Right hindlimb (tissue), 1 donor: Measurements from ENCODE around the gene SPTBN4.

ENCODE experiments used
- DNase-seq: peaks from one replicate; pipeline ENCODE4 v3.0.0-alpha.2; 2018

Gene SPTBN4

DNA sequence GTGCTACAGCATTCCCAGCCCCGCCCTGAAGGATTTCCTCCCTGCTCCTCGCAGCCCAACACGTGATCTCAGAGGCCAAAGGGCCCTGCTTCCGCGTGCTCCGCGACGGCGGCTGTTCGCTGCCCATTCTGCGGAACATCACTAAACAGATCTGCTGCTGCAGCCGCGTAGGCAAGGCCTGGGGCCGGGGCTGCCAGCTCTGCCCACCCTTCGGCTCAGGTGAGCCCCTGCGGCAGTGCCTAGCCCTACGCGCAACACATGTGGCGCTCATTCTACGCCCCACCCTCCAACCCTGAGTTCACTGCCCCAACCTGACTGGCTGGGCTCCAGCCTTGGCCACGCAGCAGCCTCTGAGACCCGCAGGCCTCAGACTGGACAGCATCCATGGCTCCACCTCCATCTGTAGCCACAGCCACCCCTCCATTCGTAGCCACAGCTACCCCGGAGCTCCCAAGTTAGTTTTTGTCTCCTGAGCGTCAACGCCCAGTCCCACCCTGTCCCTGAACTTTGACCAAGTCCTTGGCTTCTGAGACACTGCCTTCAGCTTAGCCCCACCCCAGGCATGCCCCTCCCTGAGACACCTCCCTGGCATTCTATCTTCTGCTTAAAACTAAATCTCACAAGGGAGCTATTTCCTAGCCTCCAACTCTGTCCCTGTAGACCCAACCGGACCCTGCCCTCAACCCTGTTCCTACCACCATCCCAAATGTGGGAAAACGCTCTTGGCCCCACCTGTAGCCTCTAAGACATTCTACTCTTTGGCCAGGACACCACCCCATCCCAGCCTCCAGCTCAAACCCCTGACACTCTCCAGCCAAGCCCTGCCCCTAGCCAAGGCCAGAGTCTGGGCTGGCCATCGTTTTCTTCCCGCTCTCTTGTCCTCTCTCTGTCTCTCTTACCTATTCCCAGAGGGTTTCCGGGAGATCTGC is 140.8 kb downstream of the SPTBN4 start:
- DNase-seq = no peak

DNA sequence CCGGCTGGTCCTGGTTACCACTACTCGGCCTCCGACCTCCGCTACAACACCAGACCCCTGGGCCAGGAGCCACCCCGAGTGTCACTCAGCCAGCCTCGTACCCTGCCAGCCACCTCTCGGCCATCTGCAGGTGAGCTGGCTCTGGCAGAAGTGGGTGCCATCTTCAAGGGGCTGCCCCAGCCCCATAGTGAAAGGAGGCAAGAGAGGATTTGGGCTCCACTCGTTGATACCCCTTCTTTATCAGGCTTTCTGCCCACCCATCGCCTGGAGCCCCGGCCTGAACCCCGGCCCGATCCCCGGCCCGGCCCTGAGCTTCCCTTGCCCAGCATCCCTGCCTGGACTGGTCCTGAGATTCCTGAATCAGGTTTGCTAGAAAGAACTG is 141.4 kb downstream of the SPTBN4 start:
- no peak for DNase-seq

DNA sequence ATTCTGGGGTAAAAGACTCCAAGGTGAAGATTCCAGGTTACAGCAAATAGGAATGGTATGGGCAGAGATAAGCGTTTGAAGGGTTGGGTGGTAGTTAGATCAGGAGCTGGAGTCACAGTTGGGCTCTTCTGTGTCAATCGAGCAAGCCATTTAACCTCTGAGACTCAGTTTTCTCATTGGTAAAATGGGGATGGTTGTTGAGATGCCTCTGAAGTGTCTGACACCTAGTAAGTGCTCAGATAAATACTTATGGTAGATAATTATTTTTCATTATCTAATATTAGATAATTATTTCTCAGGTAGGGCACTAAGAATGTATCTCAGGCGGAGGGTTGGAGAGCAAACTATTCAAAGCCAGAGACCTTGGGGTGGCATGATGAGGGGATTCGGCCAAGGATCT is 142.2 kb downstream of the SPTBN4 start:
- DNase-seq = no peak

DNA sequence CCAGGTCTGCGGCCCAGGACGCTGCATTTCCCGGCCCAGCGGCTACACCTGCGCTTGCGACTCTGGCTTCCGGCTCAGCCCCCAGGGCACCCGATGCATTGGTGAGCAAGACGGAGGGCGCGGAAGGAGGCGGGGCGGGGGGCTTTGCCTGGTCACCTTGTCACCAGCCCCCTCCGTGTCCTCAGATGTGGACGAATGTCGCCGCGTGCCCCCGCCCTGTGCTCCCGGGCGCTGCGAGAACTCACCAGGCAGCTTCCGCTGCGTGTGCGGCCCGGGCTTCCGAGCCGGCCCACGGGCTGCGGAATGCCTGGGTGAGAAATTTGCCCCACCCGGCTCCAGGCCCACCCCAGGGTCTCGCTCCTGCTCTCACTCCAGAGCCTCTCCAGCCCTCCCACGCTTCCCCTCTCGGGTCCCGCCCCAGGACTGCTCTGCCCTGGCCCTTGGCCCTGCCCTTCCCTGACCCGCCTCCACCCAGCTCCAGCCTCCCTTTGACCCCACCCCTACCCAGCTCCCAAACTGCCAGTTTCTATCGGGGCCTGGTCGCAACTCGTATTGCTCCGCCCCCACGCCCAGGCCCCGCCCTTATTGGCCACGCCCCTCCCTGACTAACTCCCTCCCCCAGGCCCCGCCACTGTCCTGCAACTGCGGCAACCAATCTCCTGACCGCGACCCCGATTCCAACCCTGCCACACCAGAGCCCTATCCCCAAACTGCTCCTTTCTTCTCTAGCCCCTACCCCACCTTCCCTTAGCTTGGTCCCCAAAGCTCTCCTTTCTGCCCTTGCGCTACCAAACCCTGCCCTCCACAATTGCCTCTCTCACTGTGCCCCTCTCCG is 143.0 kb downstream of the SPTBN4 start:
- peak; percentile 72 for DNase-seq

DNA sequence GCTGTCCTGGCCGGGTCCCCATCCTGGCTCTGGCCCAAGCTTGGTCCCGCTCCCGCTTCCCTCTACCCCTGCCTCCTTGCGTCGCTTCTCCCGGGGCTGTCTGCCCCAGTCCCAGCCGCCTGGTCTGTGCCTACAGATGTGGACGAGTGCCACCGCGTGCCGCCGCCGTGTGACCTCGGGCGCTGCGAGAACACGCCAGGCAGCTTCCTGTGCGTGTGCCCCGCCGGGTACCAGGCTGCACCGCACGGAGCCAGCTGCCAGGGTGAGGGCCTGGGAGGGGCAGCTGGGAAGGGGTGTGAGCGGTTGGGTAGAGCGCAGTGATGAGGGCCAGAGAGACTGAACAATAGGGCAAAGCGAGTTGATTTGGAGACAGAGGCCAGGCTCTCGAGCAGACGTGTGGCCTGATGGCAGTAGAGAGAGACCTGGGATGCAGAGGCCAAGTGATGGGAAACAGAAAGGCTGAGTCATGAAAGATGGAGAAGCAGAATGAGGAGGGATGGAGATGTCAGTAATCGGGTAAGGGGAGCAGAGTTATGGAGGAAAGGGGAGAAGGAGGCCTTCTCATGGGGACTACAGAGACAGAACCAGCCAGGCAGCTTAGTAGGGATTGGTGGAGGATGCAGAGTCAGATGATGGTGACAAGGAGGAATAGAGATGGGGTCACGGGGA is 143.7 kb downstream of the SPTBN4 start:
- no peak for DNase-seq

DNA sequence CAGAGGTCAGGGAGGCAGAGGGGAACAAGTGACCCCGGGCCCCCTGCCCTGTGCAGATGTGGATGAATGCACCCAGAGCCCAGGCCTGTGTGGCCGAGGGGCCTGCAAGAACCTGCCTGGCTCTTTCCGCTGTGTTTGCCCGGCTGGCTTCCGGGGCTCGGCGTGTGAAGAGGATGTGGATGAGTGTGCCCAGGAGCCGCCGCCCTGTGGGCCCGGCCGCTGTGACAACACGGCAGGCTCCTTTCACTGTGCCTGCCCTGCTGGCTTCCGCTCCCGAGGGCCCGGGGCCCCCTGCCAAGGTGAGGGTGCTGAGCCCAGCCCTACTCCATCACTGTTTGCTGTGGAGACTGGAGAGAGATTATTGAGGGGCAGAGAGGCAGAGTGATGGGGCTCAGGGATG is 144.3 kb downstream of the SPTBN4 start:
- DNase-seq = no peak

DNA sequence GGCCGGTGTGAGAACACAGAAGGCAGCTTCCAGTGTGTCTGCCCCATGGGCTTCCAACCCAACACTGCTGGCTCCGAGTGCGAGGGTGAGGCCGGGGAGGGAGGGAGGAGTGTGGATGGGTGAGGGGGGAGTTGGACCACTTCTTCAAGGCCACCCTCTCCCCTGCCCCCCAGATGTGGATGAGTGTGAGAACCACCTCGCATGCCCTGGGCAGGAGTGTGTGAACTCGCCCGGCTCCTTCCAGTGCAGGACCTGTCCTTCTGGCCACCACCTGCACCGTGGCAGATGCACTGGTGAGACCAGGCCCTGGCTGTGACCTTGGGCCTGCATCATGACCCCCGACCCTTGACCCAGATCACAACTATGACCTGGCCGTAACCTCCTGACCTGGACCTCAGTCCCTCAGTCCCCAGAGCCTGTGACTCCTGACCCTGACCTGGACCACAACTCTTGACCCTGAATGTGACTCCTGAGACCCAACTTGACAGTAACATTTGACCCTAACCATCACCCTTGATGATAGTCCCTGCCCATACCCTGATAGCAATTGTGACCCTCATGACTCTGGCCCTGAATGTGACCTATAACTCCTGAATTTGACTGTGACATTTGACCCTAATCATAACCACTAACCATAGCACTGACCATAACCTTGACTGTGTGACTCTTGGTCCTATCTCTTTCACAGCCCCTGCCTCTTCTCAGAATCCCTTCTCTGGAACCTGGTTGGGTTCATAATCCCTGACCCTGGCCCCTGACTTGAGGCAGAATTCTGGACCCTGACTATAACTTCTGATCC is 145.3 kb downstream of the SPTBN4 start:
- DNase-seq = no peak

DNA sequence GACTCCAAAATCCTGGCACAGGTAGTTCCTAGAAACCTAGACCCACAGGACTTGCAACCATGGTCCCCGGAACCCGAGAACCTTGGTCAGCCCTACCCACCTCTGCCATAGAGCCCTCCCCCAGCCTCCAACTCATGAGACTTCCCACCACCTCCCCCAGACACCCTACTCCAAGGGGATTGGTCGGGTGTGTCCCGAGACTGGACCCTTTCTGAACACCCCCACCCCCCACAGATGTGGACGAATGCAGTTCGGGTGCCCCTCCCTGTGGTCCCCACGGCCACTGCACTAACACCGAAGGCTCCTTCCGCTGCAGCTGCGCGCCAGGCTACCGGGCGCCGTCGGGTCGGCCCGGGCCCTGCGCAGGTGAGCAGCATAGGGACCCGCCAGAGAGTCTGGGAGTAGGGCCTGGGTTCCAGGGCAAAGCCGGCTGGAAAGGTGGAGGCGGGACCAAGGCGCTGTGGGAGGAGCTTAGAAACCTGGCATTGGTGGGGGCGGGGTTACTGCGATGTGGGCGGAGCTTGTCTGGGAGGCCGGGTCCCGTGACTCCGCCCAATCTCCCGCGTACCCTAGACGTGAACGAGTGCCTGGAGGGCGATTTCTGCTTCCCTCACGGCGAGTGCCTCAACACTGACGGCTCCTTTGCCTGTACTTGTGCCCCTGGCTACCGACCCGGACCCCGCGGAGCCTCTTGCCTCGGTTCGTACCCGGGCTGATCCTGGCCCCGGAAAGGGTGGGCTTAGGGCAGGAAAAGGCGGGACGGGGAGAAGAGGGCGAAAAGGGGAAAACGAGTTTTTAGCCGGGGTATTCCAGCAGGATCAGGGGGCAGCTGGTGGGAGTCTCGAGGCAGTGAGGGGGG is 146.3 kb downstream of the SPTBN4 start:
- DNase-seq = peak; percentile 70

DNA sequence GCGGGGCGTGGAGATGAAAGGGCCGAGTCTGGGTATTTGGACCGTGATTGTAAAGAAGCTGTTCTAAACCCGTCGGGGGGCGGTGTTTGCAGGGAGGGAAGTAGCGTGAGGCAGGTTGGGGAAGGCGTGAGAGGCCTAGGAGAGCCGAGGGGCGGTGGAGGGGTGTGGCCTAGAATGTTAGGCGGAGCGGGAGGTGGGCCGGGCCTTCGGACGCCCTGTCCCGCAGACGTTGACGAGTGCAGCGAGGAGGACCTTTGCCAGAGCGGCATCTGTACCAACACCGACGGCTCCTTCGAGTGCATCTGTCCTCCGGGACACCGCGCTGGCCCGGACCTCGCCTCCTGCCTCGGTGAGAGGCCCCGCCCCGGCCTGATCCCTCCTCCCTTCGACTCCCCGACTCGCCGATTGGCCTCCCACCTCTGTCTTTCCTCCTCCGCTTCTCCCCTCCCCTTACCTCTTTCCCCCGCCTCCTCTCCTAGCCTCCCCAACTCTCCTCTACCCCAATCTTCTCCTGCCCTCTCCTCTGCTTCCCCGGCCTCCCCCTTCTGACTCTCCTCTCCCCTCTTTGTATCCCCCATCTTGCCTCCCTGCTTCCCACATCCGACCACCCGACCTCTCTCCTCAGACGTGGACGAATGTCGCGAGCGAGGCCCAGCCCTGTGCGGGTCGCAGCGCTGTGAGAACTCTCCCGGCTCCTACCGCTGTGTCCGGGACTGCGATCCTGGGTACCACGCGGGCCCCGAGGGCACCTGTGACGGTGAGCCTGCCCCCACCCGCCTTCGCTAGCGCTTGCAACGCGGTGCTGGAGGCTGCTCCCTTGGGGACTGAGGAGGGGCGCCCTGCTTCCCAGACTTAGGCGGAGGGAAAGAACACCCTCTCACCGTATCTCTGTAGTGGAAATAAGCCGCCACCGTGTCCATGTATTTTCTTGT is 147.2 kb downstream of the SPTBN4 start:
- DNase-seq = peak; percentile 88

DNA sequence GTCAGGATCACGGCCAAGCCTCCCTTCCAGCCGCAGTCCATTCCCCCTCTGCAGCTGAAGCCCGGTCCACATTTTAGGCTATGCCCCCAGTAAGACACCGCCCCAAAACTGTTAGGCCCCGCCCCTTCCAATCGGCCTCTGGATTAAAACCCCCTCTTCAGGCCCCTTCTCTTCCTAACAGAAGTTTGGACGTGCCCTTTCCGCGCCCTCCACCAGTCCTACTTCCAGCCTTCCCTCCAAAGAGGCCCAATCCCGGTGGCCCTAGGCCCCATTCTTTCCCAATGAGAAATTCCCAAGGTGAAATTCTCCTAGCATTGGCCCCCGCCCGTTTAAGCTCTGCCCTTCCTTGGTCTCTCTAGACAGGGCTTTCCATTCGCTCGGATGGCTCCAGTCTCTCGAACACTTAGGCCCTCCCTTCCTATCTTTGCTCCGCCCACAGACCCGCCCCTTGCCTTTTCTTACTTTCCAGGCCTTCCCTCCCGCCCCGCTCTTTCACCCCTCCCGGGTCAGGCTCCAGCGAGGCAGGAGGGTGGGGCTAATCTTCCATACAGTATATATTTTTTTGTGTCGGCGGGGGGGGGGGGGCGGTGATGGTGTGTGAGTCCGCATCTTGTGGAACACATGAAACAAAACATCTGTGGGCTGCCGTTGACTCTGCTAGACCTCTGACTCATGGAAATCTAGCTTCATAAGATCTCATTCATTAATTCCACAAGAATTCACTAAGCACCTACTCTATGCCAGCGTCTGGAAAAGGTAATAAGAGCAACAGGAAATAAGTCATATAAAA is 148.0 kb downstream of the SPTBN4 start:
- peak; percentile 91 for DNase-seq

DNA sequence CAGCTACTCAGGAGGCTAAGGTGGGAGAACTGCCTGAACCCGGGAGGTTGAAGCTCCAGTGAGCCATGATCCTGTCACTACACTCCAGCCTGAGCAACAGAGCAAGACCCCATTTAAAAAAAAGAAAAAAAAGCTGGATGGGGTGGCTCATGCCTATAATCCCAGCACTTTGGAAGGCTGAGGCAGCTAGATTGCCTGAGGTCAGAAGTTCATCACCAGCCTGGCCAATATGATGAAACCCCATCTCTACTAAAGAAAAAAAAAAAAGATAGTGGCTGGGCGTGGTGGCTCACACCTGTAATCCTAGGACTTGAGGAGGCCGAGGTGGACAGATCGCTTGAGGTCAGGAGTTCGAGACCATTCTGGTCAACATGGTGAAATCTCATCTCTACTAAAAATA is 149.4 kb downstream of the SPTBN4 start:
- no peak for DNase-seq

DNA sequence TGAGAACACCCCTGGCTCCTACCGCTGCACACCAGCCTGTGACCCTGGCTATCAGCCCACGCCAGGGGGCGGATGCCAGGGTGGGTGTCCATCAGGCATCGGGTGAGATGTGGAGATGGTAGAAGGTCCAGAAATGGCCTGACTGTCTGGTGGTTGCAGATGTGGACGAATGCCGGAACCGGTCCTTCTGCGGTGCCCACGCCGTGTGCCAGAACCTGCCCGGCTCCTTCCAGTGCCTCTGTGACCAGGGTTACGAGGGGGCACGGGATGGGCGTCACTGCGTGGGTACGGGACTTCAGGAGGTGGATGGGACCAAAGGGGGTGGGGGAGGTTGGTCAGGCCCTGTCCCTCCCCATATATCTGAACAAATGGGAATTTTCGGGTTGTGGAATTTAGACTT is 150.1 kb downstream of the SPTBN4 start:
- no peak for DNase-seq

DNA sequence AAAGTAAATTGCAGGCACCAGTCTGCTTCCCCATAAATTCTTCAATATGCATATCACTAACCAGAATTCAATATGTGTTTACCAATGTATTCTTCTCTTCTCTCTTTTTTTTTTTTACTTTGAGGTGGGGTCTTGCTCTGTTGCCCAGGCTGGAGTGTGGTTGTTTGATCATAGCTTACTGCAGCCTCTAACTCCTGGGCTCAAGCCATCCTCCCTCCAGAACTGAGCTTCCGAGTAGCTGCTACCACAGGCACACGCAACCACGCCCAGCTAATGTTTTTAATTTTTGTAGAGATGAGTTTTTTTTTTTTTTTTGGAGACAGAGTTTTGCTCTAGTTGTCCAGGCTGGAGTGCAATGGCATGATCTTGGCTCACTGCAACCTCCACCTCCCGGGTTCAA is 151.2 kb downstream of the SPTBN4 start:
- DNase-seq = no peak

DNA sequence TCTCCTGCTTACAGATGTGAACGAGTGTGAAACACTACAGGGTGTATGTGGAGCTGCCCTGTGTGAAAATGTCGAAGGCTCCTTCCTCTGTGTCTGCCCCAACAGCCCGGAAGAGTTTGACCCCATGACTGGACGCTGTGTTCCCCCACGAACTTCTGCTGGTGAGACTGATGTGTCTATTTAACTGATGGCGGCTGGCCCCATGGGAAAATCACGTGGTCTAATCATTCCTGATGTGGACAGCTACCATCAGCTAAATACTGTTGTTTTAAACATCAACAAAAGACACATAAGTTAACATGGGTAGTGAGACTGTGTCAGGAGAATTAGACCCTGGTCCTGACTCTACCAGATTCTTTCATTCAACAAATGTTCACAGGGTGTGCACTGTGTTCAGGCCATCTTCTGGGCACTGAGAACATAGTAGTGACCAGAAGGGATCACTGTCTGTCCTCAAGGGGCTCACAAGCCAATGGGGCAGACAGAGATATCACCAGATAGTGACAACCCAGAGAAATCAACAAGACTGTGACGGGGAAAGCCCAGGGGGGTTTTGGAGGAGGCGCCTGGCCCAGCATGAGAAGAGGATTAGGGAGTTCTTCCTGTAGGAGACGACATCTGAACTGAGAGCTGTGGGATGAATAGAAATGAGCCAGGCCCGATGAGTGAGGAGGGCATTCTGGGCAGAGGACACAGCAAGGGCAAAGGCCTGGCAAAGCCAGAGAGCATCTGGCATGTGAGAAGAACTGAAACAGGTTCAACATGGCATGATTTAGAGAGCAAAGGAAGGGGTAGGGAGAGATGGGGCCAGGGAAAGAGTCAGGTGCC is 152.7 kb downstream of the SPTBN4 start:
- no peak for DNase-seq

DNA sequence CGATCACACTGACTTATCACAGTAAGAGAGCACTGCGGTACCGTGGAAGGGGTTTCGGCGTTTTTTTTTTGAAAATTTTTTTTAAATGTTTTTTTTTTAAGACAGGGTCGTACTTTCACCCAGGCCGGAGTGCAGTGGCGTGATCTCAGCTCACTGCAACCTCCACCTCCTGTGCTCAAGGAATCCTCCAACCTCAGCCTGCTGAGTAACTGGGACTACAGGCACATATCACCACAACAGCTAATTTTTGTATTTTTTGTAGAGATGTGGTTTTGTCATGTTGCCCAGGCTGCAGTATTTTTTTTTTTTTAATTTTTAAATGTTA is 153.3 kb downstream of the SPTBN4 start:
- DNase-seq = no peak

DNA sequence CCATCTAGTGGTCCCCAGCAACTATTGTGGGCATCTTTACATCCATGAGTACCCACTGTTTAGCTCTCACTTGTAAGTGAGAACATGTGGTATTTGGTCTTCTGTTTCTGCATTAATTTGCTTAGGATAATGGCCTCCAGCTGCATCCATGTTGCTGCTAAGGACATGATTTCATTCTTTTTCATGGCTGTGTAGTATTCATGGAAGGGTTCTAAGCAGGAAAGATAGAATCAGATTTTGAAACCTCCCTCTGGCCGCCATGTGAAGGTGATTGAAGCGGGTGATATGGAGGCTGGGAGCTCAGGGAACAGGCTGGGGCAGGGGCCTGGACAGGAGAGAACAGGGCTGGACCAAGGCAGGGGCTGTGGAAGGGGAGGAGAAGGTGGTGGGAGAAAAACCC is 154.5 kb downstream of the SPTBN4 start:
- DNase-seq = no peak

DNA sequence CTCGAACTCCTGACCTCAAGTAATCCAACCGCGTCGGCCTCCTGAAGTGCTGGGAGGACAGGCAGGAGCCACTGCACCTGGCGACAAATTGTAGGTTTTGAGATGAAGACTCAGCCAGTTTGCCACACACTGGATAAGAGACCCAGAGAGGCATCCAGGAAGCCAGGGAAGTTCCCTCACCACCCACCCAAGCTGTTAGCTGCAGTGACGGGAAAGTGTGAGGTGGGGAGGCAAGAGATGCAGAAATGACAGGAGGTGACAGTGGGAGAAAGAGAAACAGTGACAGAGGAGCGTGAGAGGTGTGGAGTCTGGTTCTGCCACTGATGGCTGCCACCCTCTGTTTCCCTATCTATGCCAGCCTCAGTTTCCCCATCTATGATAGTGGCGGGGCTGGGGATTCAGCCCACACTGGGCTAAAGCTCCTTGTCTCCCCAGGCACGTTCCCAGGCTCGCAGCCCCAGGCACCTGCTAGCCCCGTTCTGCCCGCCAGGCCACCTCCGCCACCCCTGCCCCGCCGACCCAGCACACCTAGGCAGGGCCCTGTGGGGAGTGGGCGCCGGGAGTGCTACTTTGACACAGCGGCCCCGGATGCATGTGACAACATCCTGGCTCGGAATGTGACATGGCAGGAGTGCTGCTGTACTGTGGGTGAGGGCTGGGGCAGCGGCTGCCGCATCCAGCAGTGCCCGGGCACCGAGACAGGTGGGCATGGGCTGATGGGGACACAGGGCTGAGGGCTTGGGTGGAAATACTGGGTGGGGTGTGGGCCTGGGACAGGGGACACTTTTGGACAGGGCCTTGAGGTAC is 155.4 kb downstream of the SPTBN4 start:
- no peak for DNase-seq

DNA sequence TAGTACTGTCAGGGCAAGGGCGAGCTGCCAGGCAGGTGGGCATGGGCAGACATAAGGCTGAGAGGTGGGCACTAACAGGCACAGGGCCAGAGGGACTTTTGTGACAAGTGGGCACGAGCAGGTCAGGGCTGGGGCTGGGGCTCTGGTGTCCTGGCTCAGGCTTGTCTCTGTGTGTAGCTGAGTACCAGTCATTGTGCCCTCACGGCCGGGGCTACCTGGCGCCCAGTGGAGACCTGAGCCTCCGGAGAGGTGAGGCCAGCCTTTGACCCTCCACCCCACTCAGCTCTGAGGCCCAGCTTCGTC is 155.9 kb downstream of the SPTBN4 start:
- no peak for DNase-seq
